BLaER1 (cell line): Measurements from ENCODE around the gene RPL19.

ENCODE experiments used
- H3K27ac ChIP-seq: shearing (Covaris generic); formaldehyde crosslinking; 2 replicates; pipeline ENCODE4 v1.8.1; 2022
- H3K27me3 ChIP-seq: shearing (Covaris generic); formaldehyde crosslinking; 2 replicates; pipeline ENCODE4 v1.8.1; 2022
- H3K36me3 ChIP-seq: shearing (Covaris generic); formaldehyde crosslinking; 2 replicates; pipeline ENCODE4 v1.8.1; 2022
- H3K4me1 ChIP-seq: shearing (Covaris generic); formaldehyde crosslinking; 2 replicates; pipeline ENCODE4 v1.8.1; 2022
- H3K4me2 ChIP-seq: shearing (Covaris generic); formaldehyde crosslinking; 2 replicates; pipeline ENCODE4 v1.8.1; 2022
- H3K4me3 ChIP-seq: shearing (Covaris generic); formaldehyde crosslinking; 2 replicates; pipeline ENCODE4 v1.8.1; 2022
- H3K9ac ChIP-seq: shearing (Covaris generic); formaldehyde crosslinking; 2 replicates; pipeline ENCODE4 v1.8.1; 2022
- H3K9me3 ChIP-seq: shearing (Covaris generic); formaldehyde crosslinking; 2 replicates; pipeline ENCODE4 v1.8.1; 2022
- H4K20me1 ChIP-seq: shearing (Covaris generic); formaldehyde crosslinking; 2 replicates; pipeline ENCODE4 v1.8.1; 2022
- Cebpa-rat ChIP-seq: shearing (Covaris generic); IDR thresholded peaks from 2 replicates; pipeline ENCODE4 v1.8.1; 2022

Gene RPL19

GRCh38 chr17:39170558-39170957, 29.5 kb upstream of the RPL19 start:
- Histone ChIP-seq H3K27me3 (peaks cover 12% of the 10 kb centered on the region), H3K4me2 (peak overlapping the region; percentile 97), H3K27ac (peak overlapping the region; percentile 51; the same call in 1 of the 2 replicates), H3K9ac (no peak overlapping the region), H3K4me1 (peaks cover 99% of the 10 kb centered on the region), H4K20me1 (peaks cover 16% of the 10 kb centered on the region; the same call in 1 of the 2 replicates), H3K4me3 (no peak overlapping the region), H3K9me3 (no peaks in the 10 kb centered on the region), H3K36me3 (no peaks in the 10 kb centered on the region)
- no peak for TF ChIP-seq Cebpa-rat

GRCh38 chr17:39171933-39172332, 28.1 kb upstream of the RPL19 start:
- Histone ChIP-seq H3K27ac (peak overlapping the region; percentile 71), H3K4me2 (peak overlapping the region; percentile 97), H3K9ac (no peak overlapping the region), H3K9me3 (no peaks in the 10 kb centered on the region), H3K4me1 (peaks cover 99% of the 10 kb centered on the region), H3K36me3 (peaks cover 11% of the 10 kb centered on the region), H4K20me1 (peaks cover 16% of the 10 kb centered on the region; the same call in 1 of the 2 replicates), H3K4me3 (no peak overlapping the region), H3K27me3 (no peaks in the 10 kb centered on the region)
- TF ChIP-seq Cebpa-rat = no peak

- no peaks in the 10 kb centered on the region for H3K27me3 ChIP-seq
- H3K4me1 ChIP-seq = peaks cover 92% of the 10 kb centered on the region
- peaks cover 22% of the 10 kb centered on the region for H3K36me3 ChIP-seq
- TF ChIP-seq Cebpa-rat = no peak
- H3K9ac ChIP-seq = peak overlapping the region; percentile 69
- peak overlapping the region; percentile 71 for H3K27ac ChIP-seq
- H3K4me2 ChIP-seq = peak overlapping the region; percentile 97
- no peaks in the 10 kb centered on the region for H3K9me3 ChIP-seq
- peaks cover 16% of the 10 kb centered on the region; the same call in 1 of the 2 replicates for H4K20me1 ChIP-seq
- peak overlapping the region; percentile 41 for H3K4me3 ChIP-seq
Measured at GRCh38 chr17:39173080-39173479, 27.0 kb upstream of the RPL19 start.

GRCh38 chr17:39173526-39174274, 26.4 kb upstream of the RPL19 start:
- Histone ChIP-seq H3K36me3 (peaks cover 28% of the 10 kb centered on the region), H3K9ac (peak overlapping the region; percentile 69), H3K4me1 (peaks cover 86% of the 10 kb centered on the region), H3K27me3 (no peaks in the 10 kb centered on the region), H4K20me1 (peaks cover 16% of the 10 kb centered on the region; the same call in 1 of the 2 replicates), H3K4me2 (peak overlapping the region; percentile 97), H3K9me3 (no peaks in the 10 kb centered on the region), H3K27ac (peak overlapping the region; percentile 71), H3K4me3 (peak overlapping the region; percentile 41)
- TF ChIP-seq Cebpa-rat = no peak

- H4K20me1 ChIP-seq = peaks cover 16% of the 10 kb centered on the region; the same call in 1 of the 2 replicates
- H3K9me3 ChIP-seq = no peaks in the 10 kb centered on the region
- H3K27me3 ChIP-seq = no peaks in the 10 kb centered on the region
- peak overlapping the region; percentile 97 for H3K4me2 ChIP-seq
- peak overlapping the region; percentile 71 for H3K27ac ChIP-seq
- H3K9ac ChIP-seq = peak overlapping the region; percentile 25; the same call in 1 of the 2 replicates
- peak overlapping the region; percentile 4; the same call in 1 of the 2 replicates for H3K4me3 ChIP-seq
- H3K4me1 ChIP-seq = peaks cover 73% of the 10 kb centered on the region
- TF ChIP-seq Cebpa-rat = no peak
- peaks cover 41% of the 10 kb centered on the region for H3K36me3 ChIP-seq
Measured at GRCh38 chr17:39174920-39175694, 25.0 kb upstream of the RPL19 start.

- H3K4me3 ChIP-seq = peak overlapping the region; percentile 4; the same call in 1 of the 2 replicates
- H3K27me3 ChIP-seq = no peaks in the 10 kb centered on the region
- H3K27ac ChIP-seq = peak overlapping the region; percentile 55
- peaks cover 16% of the 10 kb centered on the region; the same call in 1 of the 2 replicates for H4K20me1 ChIP-seq
- no peak for TF ChIP-seq Cebpa-rat
- peaks cover 67% of the 10 kb centered on the region for H3K4me1 ChIP-seq
- peaks cover 46% of the 10 kb centered on the region for H3K36me3 ChIP-seq
- no peak overlapping the region for H3K9ac ChIP-seq
- no peaks in the 10 kb centered on the region for H3K9me3 ChIP-seq
- H3K4me2 ChIP-seq = peak overlapping the region; percentile 97
Measured at GRCh38 chr17:39175695-39176093, 24.4 kb upstream of the RPL19 start.

- no peak for TF ChIP-seq Cebpa-rat
- Histone ChIP-seq H3K4me3 (no peak overlapping the region), H4K20me1 (peaks cover 16% of the 10 kb centered on the region; the same call in 1 of the 2 replicates), H3K4me2 (no peak overlapping the region), H3K36me3 (peaks cover 62% of the 10 kb centered on the region), H3K9ac (no peak overlapping the region), H3K27ac (0 out of 2 replicates have a peak overlapping the region, but pooled peaks have one; percentile 55), H3K9me3 (no peaks in the 10 kb centered on the region), H3K27me3 (no peaks in the 10 kb centered on the region), H3K4me1 (peaks cover 51% of the 10 kb centered on the region)
Measured at GRCh38 chr17:39177256-39177655, 22.8 kb upstream of the RPL19 start.

- no peak overlapping the region for H3K4me3 ChIP-seq
- no peak overlapping the region for H3K27ac ChIP-seq
- H3K9me3 ChIP-seq = no peaks in the 10 kb centered on the region
- peaks cover 74% of the 10 kb centered on the region for H3K36me3 ChIP-seq
- peaks cover 12% of the 10 kb centered on the region; the same call in 1 of the 2 replicates for H4K20me1 ChIP-seq
- no peak overlapping the region for H3K4me2 ChIP-seq
- peaks cover 38% of the 10 kb centered on the region for H3K4me1 ChIP-seq
- no peak overlapping the region for H3K9ac ChIP-seq
- H3K27me3 ChIP-seq = no peaks in the 10 kb centered on the region
- TF ChIP-seq Cebpa-rat = no peak
Measured at GRCh38 chr17:39178536-39178935, 21.5 kb upstream of the RPL19 start.

GRCh38 chr17:39181303-39181702, 18.8 kb upstream of the RPL19 start:
- TF ChIP-seq Cebpa-rat = no peak
- H3K4me1 ChIP-seq = peaks cover 11% of the 10 kb centered on the region

More at GRCh38 chr17:39181303-39181702, 18.8 kb upstream of the RPL19 start:
- Histone ChIP-seq H3K9ac (no peak overlapping the region), H3K4me3 (no peak overlapping the region), H3K36me3 (peaks cover 97% of the 10 kb centered on the region), H3K4me2 (no peak overlapping the region), H3K27ac (no peak overlapping the region), H3K27me3 (no peaks in the 10 kb centered on the region), H4K20me1 (no peaks in the 10 kb centered on the region), H3K9me3 (no peaks in the 10 kb centered on the region)
